Vagina (tissue), 2 donors: ENCODE measurements around the gene ARHGAP40.

ENCODE experiments used
- CTCF ChIP-seq, 3 experiments: fragments of 450-650 bp in 2 of 3; fragments of 200-600 bp in 1 of 3; sonication (generic) in 1 of 3; IDR thresholded peaks; one replicate each; pipeline ENCODE4 v1.5.1; 2017 to 2019; ENCODE audit warnings: antibody characterized with exemption in 3 of 3, mild to moderate bottlenecking in 2 of 3, moderate library complexity in 2 of 3
- POLR2AphosphoS5 ChIP-seq, 2 donors: sonication (generic); formaldehyde crosslinking; IDR thresholded peaks; one replicate each; pipeline ENCODE4 v1.9.0; 2017; ENCODE audit warnings: antibody characterized with exemption in 2 of 2, mild to moderate bottlenecking in 2 of 2, low read depth in 1 of 2; ENCODE audit not compliant: insufficient read depth in 1 of 2

DNA sequence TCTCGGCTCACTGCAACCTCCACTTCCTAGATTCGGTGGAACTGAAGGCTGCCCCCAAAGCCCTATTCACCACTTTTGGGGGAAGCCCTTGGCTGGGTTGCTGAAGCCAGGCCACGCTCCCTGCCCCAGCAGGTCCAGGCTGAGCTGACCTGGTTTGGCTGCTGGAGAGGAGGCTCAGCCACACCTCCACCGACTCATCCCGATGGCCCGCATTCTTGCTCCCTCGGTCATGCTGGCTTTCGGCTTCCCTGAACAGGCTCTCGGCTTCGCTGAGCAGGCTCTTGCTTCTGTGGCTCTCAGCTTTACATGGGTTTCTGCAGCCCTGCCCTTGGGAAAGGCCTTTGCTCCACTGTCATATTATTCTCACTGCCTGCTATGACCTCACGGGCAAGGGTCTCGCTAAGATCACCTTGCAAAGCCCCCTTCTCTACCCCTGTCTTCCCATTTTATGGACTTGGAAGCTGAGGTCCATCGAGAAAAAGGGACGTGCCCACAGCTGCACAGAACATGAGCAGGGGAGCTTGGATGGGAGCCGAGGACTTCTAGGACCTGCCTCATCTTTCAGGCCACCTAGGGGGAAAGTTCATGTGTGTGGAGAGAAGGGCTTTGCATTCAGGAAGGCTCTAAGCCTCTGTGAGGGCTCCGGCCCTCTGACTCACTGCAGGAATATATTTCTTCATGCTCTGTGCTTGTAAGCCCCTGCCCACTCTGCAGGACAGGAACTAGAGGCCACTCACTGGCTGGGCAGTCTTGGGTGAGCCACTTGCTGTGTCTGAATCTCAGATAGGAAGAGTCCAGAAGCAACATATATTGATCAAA lies 15.6 kb downstream of the ARHGAP40 start:
- TF ChIP-seq POLR2AphosphoS5 (IDR thresholded peaks at IDR 0.05; ENCODE audit: insufficient read depth in 1 of 2, low read depth in 1 of 2), result no peak
- no peak for TF ChIP-seq CTCF (IDR thresholded peaks at IDR 0.05)
